ENCODE results near the gene BRINP3.

BRINP3 gene

DNA sequence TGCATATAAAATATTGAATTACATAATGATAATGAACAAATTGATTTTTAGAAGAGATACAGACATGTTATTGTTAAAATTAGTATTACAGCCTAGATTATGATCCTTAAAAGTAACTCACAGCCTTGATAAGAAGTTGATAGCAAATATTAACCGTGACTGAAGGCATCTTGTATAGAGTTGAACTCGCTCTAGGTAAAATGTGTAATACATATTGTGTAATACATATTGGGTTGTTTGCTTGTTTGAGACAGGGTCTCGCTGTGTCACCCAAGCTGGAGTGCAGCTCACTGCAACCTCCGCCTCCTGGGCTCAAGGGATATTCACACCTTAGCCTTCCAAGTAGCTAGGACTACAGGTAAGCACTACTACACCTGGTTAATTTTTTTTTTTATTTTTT lies 269.9 kb downstream of the BRINP3 start:
- H3K79me2 ChIP-seq (ENCODE audit: insufficient read depth, low read length), result no peaks in the 10 kb centered on the region
- H3F3A ChIP-seq (ENCODE audit: insufficient read depth, low read length), result no peaks in the 10 kb centered on the region
- no peaks in the 10 kb centered on the region for H3K27me3 ChIP-seq (ENCODE audit: insufficient read depth, low read length)
- H3K9ac ChIP-seq (ENCODE audit: low read length), result no peak overlapping the region
- H3K9me3 ChIP-seq (ENCODE audit: low read length), result no peaks in the 10 kb centered on the region
- H3K9me2 ChIP-seq (ENCODE audit: low read depth, low read length), result no peaks in the 10 kb centered on the region
- no peaks in the 10 kb centered on the region for H4K20me1 ChIP-seq (ENCODE audit: insufficient read depth, low read length)
- no peak overlapping the region for H3K4me2 ChIP-seq (ENCODE audit: low read length)
- H3K4me1 ChIP-seq (ENCODE audit: insufficient read depth, low read length, severe bottlenecking), result no peaks in the 10 kb centered on the region
- H3K4me3 ChIP-seq (ENCODE audit: low read depth, low read length, poor library complexity, severe bottlenecking), result no peak overlapping the region
- no peak overlapping the region for H3K27ac ChIP-seq (ENCODE audit: low read depth, low read length, poor library complexity, severe bottlenecking)
- H2AFZ ChIP-seq (ENCODE audit: low read length), result no peak overlapping the region
- no peak for TF ChIP-seq EZH2 (IDR thresholded peaks at IDR 0.05; ENCODE audit: borderline replicate concordance, low read length)
- TF ChIP-seq, protein P1, sequence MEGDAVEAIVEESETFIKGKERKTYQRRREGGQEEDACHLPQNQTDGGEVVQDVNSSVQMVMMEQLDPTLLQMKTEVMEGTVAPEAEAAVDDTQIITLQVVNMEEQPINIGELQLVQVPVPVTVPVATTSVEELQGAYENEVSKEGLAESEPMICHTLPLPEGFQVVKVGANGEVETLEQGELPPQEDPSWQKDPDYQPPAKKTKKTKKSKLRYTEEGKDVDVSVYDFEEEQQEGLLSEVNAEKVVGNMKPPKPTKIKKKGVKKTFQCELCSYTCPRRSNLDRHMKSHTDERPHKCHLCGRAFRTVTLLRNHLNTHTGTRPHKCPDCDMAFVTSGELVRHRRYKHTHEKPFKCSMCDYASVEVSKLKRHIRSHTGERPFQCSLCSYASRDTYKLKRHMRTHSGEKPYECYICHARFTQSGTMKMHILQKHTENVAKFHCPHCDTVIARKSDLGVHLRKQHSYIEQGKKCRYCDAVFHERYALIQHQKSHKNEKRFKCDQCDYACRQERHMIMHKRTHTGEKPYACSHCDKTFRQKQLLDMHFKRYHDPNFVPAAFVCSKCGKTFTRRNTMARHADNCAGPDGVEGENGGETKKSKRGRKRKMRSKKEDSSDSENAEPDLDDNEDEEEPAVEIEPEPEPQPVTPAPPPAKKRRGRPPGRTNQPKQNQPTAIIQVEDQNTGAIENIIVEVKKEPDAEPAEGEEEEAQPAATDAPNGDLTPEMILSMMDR (IDR thresholded peaks at IDR 0.05; ENCODE audit: low read length), result no peak
- H3K36me3 ChIP-seq (ENCODE audit: insufficient read depth, low read length), result no peaks in the 10 kb centered on the region

GRCh38 chr1:190205713-190206112 lies 272.0 kb downstream of the BRINP3 start:
- no peaks in the 10 kb centered on the region for H3K9me2 ChIP-seq (ENCODE audit: low read depth, low read length)

DNA sequence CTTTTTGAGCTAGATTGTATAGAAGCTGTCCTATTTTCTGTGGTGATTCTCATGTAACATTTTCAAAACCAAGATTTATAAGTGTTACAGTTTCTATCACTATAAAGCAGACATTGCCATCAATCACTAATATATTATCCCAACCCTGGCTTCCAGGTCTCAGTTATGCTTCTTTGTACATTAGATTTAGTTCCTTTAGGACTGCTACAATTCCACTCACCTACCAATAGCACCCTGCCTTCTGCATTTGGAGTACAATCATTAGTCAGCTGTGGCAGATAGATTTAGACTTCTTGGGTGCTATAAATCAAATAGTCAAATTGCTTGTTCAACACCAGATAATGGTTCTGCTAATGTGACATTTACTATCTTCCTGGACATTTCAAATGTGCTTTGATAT lies 281.6 kb downstream of the BRINP3 start:
- H3K9me3 ChIP-seq (ENCODE audit: low read length), result no peaks in the 10 kb centered on the region
- H3K36me3 ChIP-seq (ENCODE audit: insufficient read depth, low read length), result no peaks in the 10 kb centered on the region
- no peaks in the 10 kb centered on the region for H3K4me1 ChIP-seq (ENCODE audit: insufficient read depth, low read length, severe bottlenecking)
- no peaks in the 10 kb centered on the region for H3F3A ChIP-seq (ENCODE audit: insufficient read depth, low read length)
- H3K79me2 ChIP-seq (ENCODE audit: insufficient read depth, low read length), result no peaks in the 10 kb centered on the region
- no peak overlapping the region for H3K9ac ChIP-seq (ENCODE audit: low read length)
- no peaks in the 10 kb centered on the region for H4K20me1 ChIP-seq (ENCODE audit: insufficient read depth, low read length)
- H3K4me3 ChIP-seq (ENCODE audit: low read depth, low read length, poor library complexity, severe bottlenecking), result no peak overlapping the region
- no peaks in the 10 kb centered on the region for H3K9me2 ChIP-seq (ENCODE audit: low read depth, low read length)
- no peak overlapping the region for H2AFZ ChIP-seq (ENCODE audit: low read length)
- TF ChIP-seq, protein P1 (IDR thresholded peaks at IDR 0.05; ENCODE audit: low read length), result no peak
- no peak for TF ChIP-seq EZH2 (IDR thresholded peaks at IDR 0.05; ENCODE audit: borderline replicate concordance, low read length)
- H3K4me2 ChIP-seq (ENCODE audit: low read length), result no peak overlapping the region
- H3K27ac ChIP-seq (ENCODE audit: low read depth, low read length, poor library complexity, severe bottlenecking), result no peak overlapping the region
- H3K27me3 ChIP-seq (ENCODE audit: insufficient read depth, low read length), result no peaks in the 10 kb centered on the region

More at GRCh38 chr1:190205713-190206112, 272.0 kb downstream of the BRINP3 start:
- Histone ChIP-seq H3K36me3 (ENCODE audit: insufficient read depth, low read length) (no peaks in the 10 kb centered on the region), H3K27me3 (ENCODE audit: insufficient read depth, low read length) (no peaks in the 10 kb centered on the region), H3K4me1 (ENCODE audit: insufficient read depth, low read length, severe bottlenecking) (no peaks in the 10 kb centered on the region), H3K27ac (ENCODE audit: low read depth, low read length, poor library complexity, severe bottlenecking) (no peak overlapping the region), H3K9me3 (ENCODE audit: low read length) (no peaks in the 10 kb centered on the region), H3F3A (ENCODE audit: insufficient read depth, low read length) (no peaks in the 10 kb centered on the region), H2AFZ (ENCODE audit: low read length) (no peak overlapping the region), H3K79me2 (ENCODE audit: insufficient read depth, low read length) (no peaks in the 10 kb centered on the region), H4K20me1 (ENCODE audit: insufficient read depth, low read length) (no peaks in the 10 kb centered on the region), H3K9ac (ENCODE audit: low read length) (no peak overlapping the region), H3K4me2 (ENCODE audit: low read length) (no peak overlapping the region), H3K4me3 (ENCODE audit: low read depth, low read length, poor library complexity, severe bottlenecking) (no peak overlapping the region)
- TF ChIP-seq, protein P1 (IDR thresholded peaks at IDR 0.05; ENCODE audit: low read length), result no peak
- no peak for TF ChIP-seq EZH2 (IDR thresholded peaks at IDR 0.05; ENCODE audit: borderline replicate concordance, low read length)
